ENCODE data around the gene LCAT.
A peak's percentile ranks its signal among the peaks of the same experiment; 100 is the strongest.

Gene LCAT

GRCh38 chr16:67909056-67909742, 34.7 kb downstream of the LCAT start:
- no peak for DNase-seq

GRCh38 chr16:67907397-67908180, 36.3 kb downstream of the LCAT start:
- DNase-seq, result no peak

GRCh38 chr16:67902831-67903230, 41.1 kb downstream of the LCAT start:
- no peak for DNase-seq

GRCh38 chr16:67901734-67902133, 42.2 kb downstream of the LCAT start:
- DNase-seq, result no peak

GRCh38 chr16:67897231-67897630, 46.7 kb downstream of the LCAT start:
- DNase-seq, result no peak

- no peak for DNase-seq
Observed at GRCh38 chr16:67893743-67894399, 50.0 kb downstream of the LCAT start.

GRCh38 chr16:67892899-67893742, 50.8 kb downstream of the LCAT start, which contains the start of gene PSKH1:
Gene PSKH1 (plus strand): TSS chr16:67893254. CDS start chr16:67908750, 15,496 bp downstream.
- peak; percentile 93 for DNase-seq

- DNase-seq, result no peak
Observed at GRCh38 chr16:67892375-67892774, 51.5 kb downstream of the LCAT start.

All from NCI-H1436 (cell line).